SJCRH30 (cell line): ENCODE results near the gene TRIB2. TPM values are rescaled to one million over a fixed set of nuclear protein-coding genes. Genes with fewer than 3 reads are reported as not detected.

Experiments used
- DNase-seq, 2 experiments: peaks; one replicate each; pipeline ENCODE4 v3.0.0-alpha.2; 2015 to 2020
- H3K27ac ChIP-seq: fragments of 250-450 bp; sonication (Bioruptor Pico); 2 replicates; pipeline ENCODE4 v1.5.1; 2020; ENCODE audit warnings: mild to moderate bottlenecking, moderate library complexity
- H3K27me3 ChIP-seq: fragments of 250-450 bp; sonication (Bioruptor Pico); 2 replicates; pipeline ENCODE4 v1.5.1; 2020; ENCODE audit warnings: mild to moderate bottlenecking, moderate library complexity
- H3K36me3 ChIP-seq: fragments of 250-450 bp; sonication (Bioruptor Pico); 2 replicates; pipeline ENCODE4 v1.5.1; 2020; ENCODE audit warnings: mild to moderate bottlenecking, moderate library complexity
- H3K4me1 ChIP-seq: fragments of 250-450 bp; sonication (Bioruptor Pico); 2 replicates; pipeline ENCODE4 v1.5.1; 2020; ENCODE audit warnings: mild to moderate bottlenecking, moderate library complexity
- H3K4me3 ChIP-seq: fragments of 250-450 bp; sonication (Bioruptor Pico); 2 replicates; pipeline ENCODE4 v1.5.1; 2020; ENCODE audit warnings: mild to moderate bottlenecking, moderate library complexity
- H3K9me3 ChIP-seq: fragments of 250-450 bp; sonication (Bioruptor Pico); replicated peaks from 2 replicates; pipeline ENCODE4 v1.5.1; 2020; ENCODE audit warnings: mild to moderate bottlenecking, moderate library complexity
- total RNA-seq: library from RNA; depleted of rRNA; stranded (reverse); fragments of >200 nt; shearing (Covaris generic); gene quantifications from 2 replicates; pipeline ENCODE4 v1.2.3, GENCODE V29; 2014

The TRIB2 gene
- total RNA-seq, 1 experiment from 2014 or later, result 63.7 TPM

DNA sequence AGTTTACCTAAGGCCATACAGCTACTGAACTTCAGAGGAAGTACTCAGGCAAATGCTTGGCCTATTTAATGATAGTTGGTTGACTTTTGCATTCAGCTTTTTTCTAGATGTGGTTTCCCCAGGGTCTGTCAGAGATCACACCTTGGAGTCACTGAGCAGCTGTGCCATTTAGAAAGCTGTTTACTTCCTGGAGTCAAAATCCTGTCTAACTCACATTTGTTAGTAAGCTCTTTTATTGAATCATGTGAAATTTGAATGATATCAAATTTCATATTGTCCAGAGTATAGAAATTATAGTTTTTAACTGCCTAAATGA is 7.6 kb upstream of the TRIB2 start:
- Histone ChIP-seq H3K9me3 (no peaks in the 10 kb centered on the region), H3K36me3 (no peaks in the 10 kb centered on the region), H3K4me1 (peaks cover 2% of the 10 kb centered on the region; the same call in 1 of the 2 replicates), H3K27ac (no peak overlapping the region), H3K27me3 (no peaks in the 10 kb centered on the region), H3K4me3 (no peak overlapping the region)
- DNase-seq, result no peak

DNA sequence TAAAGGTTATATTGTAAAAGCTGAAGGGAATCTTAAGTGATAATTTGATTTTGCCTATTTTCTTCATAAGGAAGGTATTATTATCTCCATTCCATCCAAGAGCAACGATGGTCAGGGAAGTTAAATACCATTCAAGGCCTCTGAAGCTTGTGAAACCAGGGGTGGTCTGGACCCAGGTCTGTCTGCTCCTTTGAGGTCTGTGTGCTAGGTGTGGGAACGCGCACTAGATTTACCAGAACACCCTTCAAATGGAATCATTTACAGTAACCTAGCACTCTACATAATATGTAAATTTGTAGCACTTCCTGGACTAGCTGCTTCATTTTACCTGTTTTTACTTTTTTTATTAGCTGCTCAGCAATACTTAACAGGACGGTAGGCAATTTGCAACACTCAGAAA is 6.4 kb upstream of the TRIB2 start:
- Histone ChIP-seq H3K4me3 (no peak overlapping the region), H3K9me3 (no peaks in the 10 kb centered on the region), H3K4me1 (peaks cover 13% of the 10 kb centered on the region), H3K27me3 (no peaks in the 10 kb centered on the region), H3K27ac (no peak overlapping the region), H3K36me3 (no peaks in the 10 kb centered on the region)
- DNase-seq, result no peak

DNA sequence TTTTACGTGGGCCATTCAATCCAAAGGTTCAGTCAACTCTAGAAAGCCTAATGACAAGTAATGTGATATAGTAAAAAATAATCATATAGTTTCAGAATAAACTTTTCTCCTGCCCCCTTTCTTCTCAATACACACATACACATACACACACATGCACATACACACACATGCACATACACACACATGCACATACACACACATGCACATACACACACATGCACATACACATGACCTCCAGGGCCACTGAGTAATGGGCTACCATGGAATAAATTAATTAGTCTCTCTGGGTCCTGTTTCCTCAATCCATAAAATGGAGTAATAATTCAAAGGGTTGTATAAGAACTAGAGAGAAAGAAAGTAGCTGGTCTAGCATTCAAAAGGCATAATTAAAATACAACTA is 5.4 kb upstream of the TRIB2 start:
- Histone ChIP-seq H3K4me3 (no peak overlapping the region), H3K27me3 (no peaks in the 10 kb centered on the region), H3K36me3 (no peaks in the 10 kb centered on the region), H3K4me1 (peaks cover 16% of the 10 kb centered on the region), H3K9me3 (no peaks in the 10 kb centered on the region), H3K27ac (no peak overlapping the region)
- DNase-seq, result no peak

DNA sequence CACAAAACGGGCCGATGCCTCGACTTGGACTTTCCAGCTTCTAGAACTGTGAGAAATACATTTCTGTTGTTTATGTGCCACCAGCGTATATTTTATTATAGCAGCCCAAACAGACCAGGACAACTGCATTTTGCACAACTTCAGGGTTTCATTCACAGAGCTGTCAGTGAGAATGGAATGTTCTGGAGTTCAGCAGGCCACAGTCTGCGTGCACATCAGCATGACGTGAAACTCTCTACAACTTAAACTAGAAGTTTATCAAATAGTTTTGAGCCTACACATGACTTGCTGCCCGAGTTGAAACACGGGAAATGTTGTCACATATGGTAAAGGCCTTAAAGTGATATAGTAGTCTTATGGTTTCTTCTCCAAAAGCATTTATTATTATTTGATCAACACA is 3.9 kb upstream of the TRIB2 start:
- DNase-seq, result no peak
- Histone ChIP-seq H3K9me3 (no peaks in the 10 kb centered on the region), H3K27me3 (no peaks in the 10 kb centered on the region), H3K36me3 (no peaks in the 10 kb centered on the region), H3K27ac (no peak overlapping the region), H3K4me3 (no peak overlapping the region), H3K4me1 (peaks cover 16% of the 10 kb centered on the region)

DNA sequence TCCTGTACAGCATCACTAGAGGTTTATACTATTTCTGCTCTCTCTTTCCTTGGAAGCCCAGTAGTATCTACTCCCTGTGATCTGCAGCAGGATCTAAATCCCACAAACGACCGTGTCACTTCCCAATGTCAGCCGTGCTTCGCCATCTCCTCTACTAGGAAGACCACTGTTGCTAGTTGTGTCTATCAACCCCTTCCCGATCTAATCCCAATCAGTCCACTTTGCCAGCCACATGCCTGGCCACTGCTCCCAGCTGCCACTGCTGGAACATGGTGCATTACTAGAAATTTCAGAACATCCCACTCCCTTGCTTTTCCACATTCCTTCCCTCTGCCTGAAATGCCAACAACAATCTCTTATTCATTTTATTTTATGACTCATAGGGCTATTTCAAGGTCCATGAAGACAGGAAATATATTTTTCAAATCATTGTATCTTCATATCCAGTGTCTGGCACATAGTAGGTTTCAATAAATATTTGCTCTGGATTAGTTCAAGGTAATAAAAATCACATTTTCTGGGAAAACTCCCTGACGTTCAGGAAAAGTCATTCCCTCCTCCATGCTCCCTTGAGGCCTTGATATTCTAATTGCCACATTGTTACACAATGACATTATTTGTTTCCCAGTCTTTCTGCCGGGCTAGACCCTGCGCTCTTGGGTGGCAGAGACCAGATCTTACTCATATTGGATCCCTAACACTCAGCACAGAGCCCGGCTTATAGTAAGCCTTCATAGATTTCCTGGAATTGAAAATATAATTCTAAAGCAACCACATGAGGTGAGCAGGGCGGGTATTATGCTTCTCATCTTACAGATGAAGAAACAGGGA is 2.1 kb upstream of the TRIB2 start:
- Histone ChIP-seq H3K27ac (peak overlapping the region; percentile 17; the same call in 1 of the 2 replicates), H3K4me3 (no peak overlapping the region), H3K4me1 (peaks cover 16% of the 10 kb centered on the region), H3K9me3 (no peaks in the 10 kb centered on the region), H3K27me3 (no peaks in the 10 kb centered on the region), H3K36me3 (no peaks in the 10 kb centered on the region)
- DNase-seq, result peak; percentile 50 to 74

DNA sequence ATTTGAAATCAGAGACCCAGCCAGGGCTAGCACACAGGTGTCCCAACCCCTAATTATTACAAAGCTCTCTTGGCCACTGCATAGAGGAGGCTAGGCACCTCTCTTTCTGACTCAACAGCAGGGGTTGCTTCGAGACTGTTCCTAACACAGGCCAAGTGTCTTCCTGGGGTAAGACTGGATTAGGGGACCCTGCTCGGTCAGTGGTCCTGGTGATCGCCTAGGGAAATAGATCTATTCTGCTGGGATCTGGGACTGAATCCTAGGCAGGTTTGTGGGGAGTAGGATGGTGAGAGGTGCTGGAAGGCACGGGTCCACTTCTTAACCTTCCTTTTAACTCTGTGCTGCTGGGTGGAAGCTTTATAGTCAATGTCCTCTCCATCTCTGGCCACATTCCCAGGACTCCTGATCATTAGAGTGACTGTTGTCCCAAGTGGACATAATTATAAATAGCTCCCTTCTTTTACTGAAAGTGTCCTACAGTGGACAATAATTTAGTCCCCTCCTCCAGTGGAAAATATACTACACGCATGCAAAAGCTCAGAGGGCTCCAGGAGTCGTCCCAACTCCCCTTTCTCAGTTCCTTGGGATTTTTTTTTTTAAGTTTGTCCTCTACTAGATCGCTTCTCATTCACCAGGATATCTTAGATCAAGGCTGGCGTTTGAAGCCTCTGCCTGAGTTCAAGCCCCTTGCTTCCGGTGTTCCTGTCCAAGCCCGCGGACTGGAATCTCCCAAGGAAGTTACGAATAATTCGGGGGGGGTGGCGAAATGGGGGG is 1.3 kb upstream of the TRIB2 start:
- Histone ChIP-seq H3K27ac (peak overlapping the region; percentile 17; the same call in 1 of the 2 replicates), H3K27me3 (no peaks in the 10 kb centered on the region), H3K4me3 (peak overlapping the region; percentile 77), H3K4me1 (peaks cover 17% of the 10 kb centered on the region), H3K9me3 (no peaks in the 10 kb centered on the region), H3K36me3 (no peaks in the 10 kb centered on the region)
- DNase-seq, result no peak

DNA sequence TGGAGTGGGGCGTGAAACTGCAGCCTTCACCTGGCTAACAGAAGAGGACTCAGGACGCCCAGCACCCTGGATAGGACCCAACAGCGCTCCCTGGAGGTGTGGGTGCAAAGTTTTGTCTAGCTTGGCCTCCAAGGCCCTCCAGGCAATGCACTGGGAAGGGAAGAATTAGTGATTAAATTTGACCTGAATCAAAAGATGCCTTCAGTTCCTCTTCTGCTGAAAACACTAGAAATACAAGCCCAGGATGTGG is 779 bp upstream of the TRIB2 start:
- Histone ChIP-seq H3K4me1 (peaks cover 23% of the 10 kb centered on the region), H3K27ac (peak overlapping the region; percentile 72), H3K36me3 (no peaks in the 10 kb centered on the region), H3K27me3 (no peaks in the 10 kb centered on the region), H3K4me3 (peak overlapping the region; percentile 77), H3K9me3 (no peaks in the 10 kb centered on the region)
- peak; percentile 81 to 94 for DNase-seq

DNA sequence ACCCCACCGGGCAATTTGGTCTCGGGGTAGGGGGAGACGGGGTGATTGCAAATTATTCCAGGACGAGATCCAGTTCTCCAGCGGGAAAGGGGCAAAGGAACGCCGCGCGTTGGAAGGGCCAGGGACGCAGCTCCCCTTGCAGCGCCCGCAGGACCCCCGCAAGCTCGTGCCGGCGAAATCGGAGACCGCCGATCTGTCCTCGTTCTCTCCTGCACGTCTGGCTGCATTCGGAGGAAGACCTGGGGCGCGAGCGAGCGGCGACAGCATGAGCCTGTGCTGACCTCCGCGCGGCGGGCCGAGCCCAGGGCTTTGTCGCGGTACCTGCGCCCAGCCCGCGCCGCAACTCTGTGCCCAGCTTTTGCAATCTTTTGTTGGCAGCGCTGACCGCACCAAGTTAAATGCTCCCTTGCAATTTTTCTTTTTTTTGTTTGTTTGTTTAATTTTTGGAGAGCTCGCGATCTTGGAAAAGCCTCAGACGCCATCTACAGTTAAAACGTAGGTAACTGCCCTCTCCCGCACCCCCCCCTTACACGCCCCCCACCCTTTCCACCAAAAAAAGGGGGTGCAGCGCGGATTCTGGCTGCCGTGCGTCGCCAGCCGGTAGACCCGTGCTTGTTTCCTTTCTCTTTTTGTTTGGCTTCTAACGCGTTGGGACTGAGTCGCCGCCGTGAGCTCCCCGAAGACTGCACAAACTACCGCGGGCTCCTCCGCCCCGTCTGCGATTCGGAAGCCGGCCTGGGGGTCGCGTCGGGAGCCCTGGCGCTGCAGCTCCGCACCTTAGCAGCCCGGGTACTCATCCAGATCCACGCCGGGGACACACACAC is 667 bp downstream of the TRIB2 start:
- peak; percentile 78 to 81 for DNase-seq
- Histone ChIP-seq H3K4me1 (peaks cover 31% of the 10 kb centered on the region), H3K9me3 (no peaks in the 10 kb centered on the region), H3K27me3 (no peaks in the 10 kb centered on the region), H3K27ac (peak overlapping the region; percentile 78), H3K4me3 (peak overlapping the region; percentile 77), H3K36me3 (no peaks in the 10 kb centered on the region)

DNA sequence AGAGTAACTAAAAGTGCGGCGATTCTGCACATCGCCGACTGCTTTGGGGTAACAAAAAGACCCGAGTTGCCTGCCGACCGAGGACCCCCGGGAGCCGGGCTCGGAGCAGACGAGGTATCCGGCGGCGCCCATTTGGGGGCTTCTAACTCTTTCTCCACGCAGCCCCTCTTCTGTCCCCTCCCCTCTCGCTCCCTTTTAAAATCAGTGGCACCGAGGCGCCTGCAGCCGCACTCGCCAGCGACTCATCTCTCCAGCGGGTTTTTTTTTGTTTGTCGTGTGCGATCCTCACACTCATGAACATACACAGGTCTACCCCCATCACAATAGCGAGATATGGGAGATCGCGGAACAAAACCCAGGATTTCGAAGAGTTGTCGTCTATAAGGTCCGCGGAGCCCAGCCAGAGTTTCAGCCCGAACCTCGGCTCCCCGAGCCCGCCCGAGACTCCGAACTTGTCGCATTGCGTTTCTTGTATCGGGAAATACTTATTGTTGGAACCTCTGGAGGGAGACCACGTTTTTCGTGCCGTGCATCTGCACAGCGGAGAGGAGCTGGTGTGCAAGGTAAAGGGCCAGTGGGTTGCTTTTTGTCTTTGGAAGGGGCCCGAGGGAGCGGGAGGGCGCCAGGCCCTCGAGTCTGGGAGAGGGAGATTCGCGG is 1.4 kb downstream of the TRIB2 start:
- Histone ChIP-seq H3K27ac (peak overlapping the region; percentile 78), H3K4me3 (peak overlapping the region; percentile 77), H3K9me3 (no peaks in the 10 kb centered on the region), H3K27me3 (no peaks in the 10 kb centered on the region), H3K36me3 (peaks cover 4% of the 10 kb centered on the region), H3K4me1 (peaks cover 36% of the 10 kb centered on the region)
- DNase-seq, result peak; percentile 53 to 67

DNA sequence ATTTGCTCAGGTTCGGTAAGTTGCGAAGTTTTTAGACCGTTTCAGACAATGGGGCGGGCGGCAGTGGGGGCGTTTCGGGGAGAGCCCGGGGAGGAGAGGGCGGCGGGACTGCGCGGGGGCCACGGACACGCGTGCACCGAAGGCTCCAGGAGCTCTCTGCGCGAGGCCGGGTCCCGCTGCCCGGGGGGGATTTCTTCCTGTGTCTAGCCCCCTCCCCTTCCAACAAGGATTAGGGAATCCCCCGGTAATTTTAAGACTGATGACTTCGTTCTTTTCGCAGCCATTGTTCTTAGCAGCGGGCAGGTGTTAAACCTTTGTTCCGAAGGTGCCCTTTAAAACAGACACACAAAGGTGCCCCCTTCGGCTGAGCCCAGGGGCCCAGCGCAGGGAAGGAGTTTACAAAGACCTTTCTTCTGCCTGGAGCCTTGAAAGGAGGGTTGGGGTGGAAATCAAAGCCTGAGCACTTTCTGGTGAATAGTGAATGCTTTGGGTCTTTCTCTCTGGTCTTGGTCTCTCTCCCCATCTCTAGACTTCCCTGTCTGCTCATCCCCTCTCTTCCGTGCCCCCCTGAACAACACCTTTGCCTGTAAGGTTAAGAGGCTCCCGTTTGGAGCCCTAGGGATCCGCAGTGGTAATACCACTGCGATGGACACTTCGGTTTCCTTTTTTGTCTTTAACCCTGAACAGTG is 2.1 kb downstream of the TRIB2 start:
- peak; percentile 30 to 50 for DNase-seq
- Histone ChIP-seq H3K4me1 (peaks cover 37% of the 10 kb centered on the region), H3K9me3 (no peaks in the 10 kb centered on the region), H3K4me3 (peak overlapping the region; percentile 77), H3K27me3 (no peaks in the 10 kb centered on the region), H3K27ac (peak overlapping the region; percentile 78), H3K36me3 (peaks cover 11% of the 10 kb centered on the region)

DNA sequence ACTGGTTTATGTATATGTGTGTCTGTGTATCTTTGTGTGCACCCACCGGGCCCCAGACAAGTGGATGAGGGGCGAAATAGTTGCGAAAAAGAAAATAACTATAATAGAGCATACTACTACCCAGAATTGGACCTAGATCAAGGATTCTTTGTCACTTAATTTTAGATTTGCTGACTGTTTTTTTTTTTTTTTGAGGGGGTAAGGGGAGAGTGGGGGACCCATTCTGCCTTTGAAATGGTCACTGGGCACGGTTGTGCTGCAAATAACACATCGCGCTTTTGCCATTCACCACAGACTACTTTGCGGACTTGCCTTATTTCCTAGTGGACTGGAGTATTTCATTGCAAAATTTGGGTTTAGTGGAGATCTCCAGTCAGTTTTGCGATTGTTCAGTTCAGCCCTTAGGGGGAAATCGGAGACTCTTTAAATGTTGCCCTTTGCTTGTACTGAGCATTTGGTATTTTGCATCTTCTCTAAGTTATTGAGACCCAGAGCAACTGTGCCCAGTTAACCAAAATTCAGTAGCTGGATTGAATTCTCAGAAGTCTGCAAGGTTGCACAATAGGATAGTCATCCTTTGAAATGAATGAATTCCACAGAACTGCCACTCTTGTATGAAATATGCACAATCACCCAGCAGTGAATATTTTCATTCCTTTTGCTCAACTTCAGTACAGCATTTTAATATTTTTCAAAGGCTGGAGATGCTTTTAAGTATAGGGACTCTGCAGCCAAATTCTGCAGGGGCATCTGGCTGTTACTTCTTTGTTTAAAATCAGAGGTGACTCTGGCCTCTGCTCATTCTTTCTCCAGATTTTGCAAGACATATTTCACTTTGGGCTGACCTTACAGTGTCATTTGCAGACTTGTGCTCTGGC is 2.9 kb downstream of the TRIB2 start:
- H3K9me3 ChIP-seq, result no peaks in the 10 kb centered on the region
- peak overlapping the region; percentile 78 for H3K27ac ChIP-seq
- peaks cover 19% of the 10 kb centered on the region for H3K36me3 ChIP-seq
- no peaks in the 10 kb centered on the region for H3K27me3 ChIP-seq
- DNase-seq, result peak in 1 of 2 experiments; percentile 66
- peaks cover 34% of the 10 kb centered on the region for H3K4me1 ChIP-seq
- H3K4me3 ChIP-seq, result peak overlapping the region; percentile 77

DNA sequence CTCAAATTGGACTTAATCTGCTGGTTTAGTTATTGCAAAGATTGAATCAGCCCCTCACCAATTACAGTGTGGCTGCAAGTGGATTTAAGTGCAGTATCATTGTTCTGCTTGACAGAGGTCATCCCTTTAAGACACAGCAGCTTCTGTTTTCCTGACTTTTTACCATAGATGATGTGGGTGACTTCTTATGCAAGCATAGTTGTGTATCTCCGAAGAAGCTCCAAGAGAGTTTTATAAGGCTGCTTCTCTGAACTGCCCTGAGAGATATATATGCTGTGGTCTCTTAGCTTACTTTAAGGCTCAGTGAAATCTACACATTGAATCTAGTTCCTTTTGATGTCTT is 3.5 kb downstream of the TRIB2 start:
- Histone ChIP-seq H3K27ac (peak overlapping the region; percentile 78; the same call in 1 of the 2 replicates), H3K4me3 (peak overlapping the region; percentile 77)

DNA sequence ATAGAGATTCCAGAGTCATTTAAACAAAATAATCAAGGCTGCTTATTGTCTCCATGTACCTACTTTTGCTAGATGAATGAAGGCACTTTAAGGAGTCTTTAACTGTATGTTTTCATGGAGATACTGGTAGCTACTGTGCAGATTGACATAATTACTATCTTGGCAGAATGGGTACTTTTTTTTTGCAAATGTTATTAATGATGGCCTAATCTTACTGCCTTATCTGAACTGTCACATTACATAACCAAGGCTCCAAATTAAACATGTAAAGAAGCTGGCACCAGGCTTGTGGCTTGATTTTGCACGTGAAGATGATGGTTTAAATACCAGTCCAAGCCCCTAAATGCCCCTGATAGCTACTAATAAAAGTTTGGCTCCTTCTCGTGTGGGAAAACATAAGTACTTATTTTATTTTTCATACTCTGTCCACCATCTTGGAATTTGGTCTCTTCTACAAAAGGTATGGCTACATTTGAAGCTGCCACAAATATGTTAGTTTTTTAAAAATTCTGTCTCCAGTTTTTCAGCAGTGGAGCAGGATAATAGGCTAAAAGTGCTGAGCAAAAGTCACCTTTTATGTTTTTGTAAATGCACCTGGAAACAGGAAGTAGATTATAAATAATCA is 4.1 kb downstream of the TRIB2 start:
- peak overlapping the region; percentile 78 for H3K27ac ChIP-seq
- H3K4me3 ChIP-seq, result peak overlapping the region; percentile 77
- peaks cover 31% of the 10 kb centered on the region for H3K36me3 ChIP-seq
- no peak for DNase-seq
- H3K9me3 ChIP-seq, result no peaks in the 10 kb centered on the region
- no peaks in the 10 kb centered on the region for H3K27me3 ChIP-seq
- peaks cover 27% of the 10 kb centered on the region for H3K4me1 ChIP-seq

More for the DNA sequence above, 3.5 kb downstream of the TRIB2 start:
- peak in 1 of 2 experiments; percentile 49 for DNase-seq
- Histone ChIP-seq H3K9me3 (no peaks in the 10 kb centered on the region), H3K27me3 (no peaks in the 10 kb centered on the region), H3K4me1 (peaks cover 28% of the 10 kb centered on the region), H3K36me3 (peaks cover 25% of the 10 kb centered on the region)
